Activated CD4-positive, alpha-beta memory T cell treated with anti-CD3 and anti-CD28 coated beads, Interleukin-2, amount 10 ng/mL, durations not matched to agents 7 days and 5 days (primary cell): ENCODE data around the gene BABAM2. TPM values are rescaled to one million over a fixed set of nuclear protein-coding genes. Genes with fewer than 3 reads are reported as not detected.

ENCODE experiments used
- CTCF ChIA-PET: fragments of 350-600 bp; sonication (Branson Sonifier 250); formaldehyde crosslinking; loops from one replicate; lab custom pipeline; 2021; ENCODE audit warnings: antibody characterized with exemption, inconsistent platforms; lab: Charles Lee
- POLR2A ChIA-PET: fragments of 350-600 bp; sonication (Branson Sonifier 250); formaldehyde crosslinking; loops from one replicate; lab custom pipeline; 2021; ENCODE audit warnings: antibody characterized with exemption; lab: Charles Lee
- DNase-seq: peaks from one replicate; pipeline ENCODE4 v3.0.0-alpha.2; 2020
- H3K27ac Mint-ChIP-seq: one replicate; pipeline ENCODE4 v1.8.0; 2021; ENCODE audit warnings: mild to moderate bottlenecking, mixed read lengths
- H3K27me3 Mint-ChIP-seq: one replicate; pipeline ENCODE4 v1.8.0; 2021; ENCODE audit warnings: mixed read lengths
- H3K36me3 Mint-ChIP-seq: one replicate; pipeline ENCODE4 v1.8.0; 2021; ENCODE audit warnings: low read depth, mixed read lengths
- H3K4me1 Mint-ChIP-seq: one replicate; pipeline ENCODE4 v1.8.0; 2021; ENCODE audit warnings: mixed read lengths
- H3K4me3 Mint-ChIP-seq: one replicate; pipeline ENCODE4 v1.8.0; 2021; ENCODE audit warnings: mild to moderate bottlenecking, mixed read lengths
- H3K9me3 Mint-ChIP-seq: one replicate; pipeline ENCODE4 v1.8.0; 2021; ENCODE audit warnings: mixed read lengths
- total RNA-seq, 2 experiments: library from RNA; stranded (reverse); gene quantifications; one replicate each; pipeline ENCODE4 v1.2.3, GENCODE V29; 2021

The BABAM2 gene
- total RNA-seq, 2 experiments from 2014 or later = 51.4 to 56.6 TPM

- POLR2A ChIA-PET = interaction anchor here (1.5 kb wide), 1 partner anchor 13 kb away, joined by 4 read pairs; the partner anchor contains the start of genes BABAM2 and RBKS
- Mint-ChIP-seq H3K4me1 (peaks cover 51% of the 10 kb centered on the region), H3K27ac (no peak overlapping the region)
Measured at GRCh38 chr2:27903018-27903417, 12.5 kb downstream of the BABAM2 start.

GRCh38 chr2:27903649-27904404 lies 13.3 kb downstream of the BABAM2 start:
- Mint-ChIP-seq H3K36me3 (peaks cover 71% of the 10 kb centered on the region), H3K4me1 (peaks cover 51% of the 10 kb centered on the region), H3K27me3 (no peaks in the 10 kb centered on the region), H3K9me3 (no peaks in the 10 kb centered on the region), H3K4me3 (no peak overlapping the region), H3K27ac (no peak overlapping the region)
- no peak for DNase-seq
- CTCF ChIA-PET = no interaction called here
- POLR2A ChIA-PET = no interaction called here

More at GRCh38 chr2:27903018-27903417, 12.5 kb downstream of the BABAM2 start:
- H3K27me3 Mint-ChIP-seq = no peaks in the 10 kb centered on the region
- CTCF ChIA-PET = no interaction called here
- H3K9me3 Mint-ChIP-seq = no peaks in the 10 kb centered on the region
- H3K4me3 Mint-ChIP-seq = no peak overlapping the region
- H3K36me3 Mint-ChIP-seq = peaks cover 72% of the 10 kb centered on the region
- DNase-seq = no peak

GRCh38 chr2:27904405-27904665 lies 13.8 kb downstream of the BABAM2 start:
- Mint-ChIP-seq H3K4me1 (peaks cover 53% of the 10 kb centered on the region), H3K36me3 (peaks cover 73% of the 10 kb centered on the region), H3K9me3 (no peaks in the 10 kb centered on the region), H3K27ac (no peak overlapping the region), H3K4me3 (no peak overlapping the region), H3K27me3 (no peaks in the 10 kb centered on the region)
- no peak for DNase-seq
- ChIA-PET CTCF (no interaction called here), POLR2A (no interaction called here)

- Mint-ChIP-seq H3K4me3 (no peak overlapping the region), H3K9me3 (no peaks in the 10 kb centered on the region), H3K27ac (no peak overlapping the region), H3K27me3 (no peaks in the 10 kb centered on the region), H3K4me1 (peaks cover 46% of the 10 kb centered on the region), H3K36me3 (peaks cover 71% of the 10 kb centered on the region)
- no peak for DNase-seq
- POLR2A ChIA-PET = no interaction called here
- CTCF ChIA-PET = no interaction called here
Measured at GRCh38 chr2:27906074-27906473, 15.5 kb downstream of the BABAM2 start.

- Mint-ChIP-seq H3K27ac (no peak overlapping the region), H3K27me3 (no peaks in the 10 kb centered on the region), H3K4me1 (peaks cover 33% of the 10 kb centered on the region), H3K36me3 (peaks cover 68% of the 10 kb centered on the region), H3K4me3 (no peak overlapping the region), H3K9me3 (no peaks in the 10 kb centered on the region)
- no peak for DNase-seq
- ChIA-PET CTCF (no interaction called here), POLR2A (no interaction called here)
Measured at GRCh38 chr2:27907547-27907946, 17.0 kb downstream of the BABAM2 start.

- ChIA-PET CTCF (interaction anchor here (0.5 kb wide), 1 partner anchor 158 kb away, joined by 6 read pairs; no protein-coding TSS in a partner anchor), POLR2A (no interaction called here)
- Mint-ChIP-seq H3K27ac (no peak overlapping the region), H3K4me3 (no peak overlapping the region), H3K36me3 (peaks cover 56% of the 10 kb centered on the region), H3K27me3 (no peaks in the 10 kb centered on the region), H3K4me1 (peaks cover 27% of the 10 kb centered on the region), H3K9me3 (no peaks in the 10 kb centered on the region)
- DNase-seq = no peak
Measured at GRCh38 chr2:27909901-27910300, 19.4 kb downstream of the BABAM2 start.

- ChIA-PET CTCF (no interaction called here), POLR2A (no interaction called here)
- DNase-seq = no peak
- no peak overlapping the region for H3K27ac Mint-ChIP-seq
- H3K27me3 Mint-ChIP-seq = no peaks in the 10 kb centered on the region
- H3K4me3 Mint-ChIP-seq = no peak overlapping the region
- H3K9me3 Mint-ChIP-seq = no peaks in the 10 kb centered on the region
- peaks cover 43% of the 10 kb centered on the region for H3K36me3 Mint-ChIP-seq
- peaks cover 22% of the 10 kb centered on the region for H3K4me1 Mint-ChIP-seq
Measured at GRCh38 chr2:27911458-27912210, 21.1 kb downstream of the BABAM2 start.

- peaks cover 18% of the 10 kb centered on the region for H3K4me1 Mint-ChIP-seq
- H3K4me3 Mint-ChIP-seq = no peak overlapping the region
- POLR2A ChIA-PET = no interaction called here
- CTCF ChIA-PET = no interaction called here
- no peaks in the 10 kb centered on the region for H3K27me3 Mint-ChIP-seq
- no peak for DNase-seq
- H3K27ac Mint-ChIP-seq = no peak overlapping the region
- H3K9me3 Mint-ChIP-seq = no peaks in the 10 kb centered on the region
- peaks cover 36% of the 10 kb centered on the region for H3K36me3 Mint-ChIP-seq
Measured at GRCh38 chr2:27912512-27912911, 22.0 kb downstream of the BABAM2 start.

- Mint-ChIP-seq H3K27ac (peak overlapping the region; percentile 14), H3K27me3 (no peaks in the 10 kb centered on the region), H3K36me3 (peaks cover 31% of the 10 kb centered on the region), H3K4me1 (peaks cover 10% of the 10 kb centered on the region), H3K4me3 (no peak overlapping the region), H3K9me3 (no peaks in the 10 kb centered on the region)
- ChIA-PET CTCF (interaction anchor here (1.0 kb wide), 1 partner anchor 160 kb away, joined by 3 read pairs; no protein-coding TSS in a partner anchor), POLR2A (interaction anchor here (0.7 kb wide), 1 partner anchor 17 kb away, joined by 3 read pairs; no protein-coding TSS in a partner anchor)
- no peak for DNase-seq
Measured at GRCh38 chr2:27914041-27914804, 23.7 kb downstream of the BABAM2 start.

GRCh38 chr2:27914805-27915175 lies 24.3 kb downstream of the BABAM2 start:
- CTCF ChIA-PET = interaction anchor here (1.0 kb wide), 1 partner anchor 161 kb away, joined by 3 read pairs; no protein-coding TSS in a partner anchor
- H3K4me3 Mint-ChIP-seq = no peak overlapping the region
- no peak for DNase-seq
- H3K36me3 Mint-ChIP-seq = peaks cover 27% of the 10 kb centered on the region
- H3K4me1 Mint-ChIP-seq = peaks cover 6% of the 10 kb centered on the region
- H3K27me3 Mint-ChIP-seq = no peaks in the 10 kb centered on the region
- H3K9me3 Mint-ChIP-seq = no peaks in the 10 kb centered on the region
- H3K27ac Mint-ChIP-seq = no peak overlapping the region
- POLR2A ChIA-PET = no interaction called here

- DNase-seq = no peak
- POLR2A ChIA-PET = no interaction called here
- Mint-ChIP-seq H3K27ac (no peak overlapping the region), H3K27me3 (no peaks in the 10 kb centered on the region), H3K36me3 (peaks cover 27% of the 10 kb centered on the region), H3K4me3 (no peak overlapping the region), H3K4me1 (peaks cover 10% of the 10 kb centered on the region), H3K9me3 (no peaks in the 10 kb centered on the region)
- CTCF ChIA-PET = no interaction called here
Measured at GRCh38 chr2:27915191-27915590, 24.7 kb downstream of the BABAM2 start.

- CTCF ChIA-PET = no interaction called here
- Mint-ChIP-seq H3K36me3 (peaks cover 24% of the 10 kb centered on the region), H3K27ac (no peak overlapping the region), H3K4me3 (no peak overlapping the region), H3K4me1 (peaks cover 14% of the 10 kb centered on the region), H3K9me3 (no peaks in the 10 kb centered on the region), H3K27me3 (no peaks in the 10 kb centered on the region)
- no peak for DNase-seq
- POLR2A ChIA-PET = no interaction called here
Measured at GRCh38 chr2:27915874-27916273, 25.3 kb downstream of the BABAM2 start.
